Thoracic aorta (tissue), 2 donors: ENCODE measurements around the gene RIT2. TPM values are rescaled to one million over a fixed set of nuclear protein-coding genes. Genes with fewer than 3 reads are reported as not detected.

Experiments
- ATAC-seq: fragments of 150-250 bp; one replicate; pipeline ENCODE4 v1.8.0; 2017; ENCODE audit warnings: low read depth; ENCODE audit not compliant: insufficient number of reproducible peaks, low FRiP score
- DNase-seq: peaks from one replicate; pipeline ENCODE4 v3.0.0-alpha.2; 2020; ENCODE audit warnings: low spot score
- H3K27ac ChIP-seq, 2 donors: fragments of 200-600 bp; sonication (generic); 1 replicate in 1 of 2; 2 replicates in 1 of 2; pipeline ENCODE4 v1.5.1; 2016; ENCODE audit warnings: mild to moderate bottlenecking in 2 of 2, moderate library complexity in 2 of 2
- H3K27me3 ChIP-seq: fragments of 200-600 bp; sonication (generic); replicated peaks from 2 replicates; pipeline ENCODE4 v1.6.0; 2016; ENCODE audit warnings: mild to moderate bottlenecking; ENCODE audit not compliant: insufficient read depth
- H3K36me3 ChIP-seq: fragments of 200-600 bp; sonication (generic); one replicate; pipeline ENCODE4 v1.5.1; 2016
- H3K4me1 ChIP-seq, 2 donors: fragments of 200-600 bp; sonication (generic); 1 replicate in 1 of 2; 2 replicates in 1 of 2; pipeline versions ENCODE4 v1.5.1 to v1.6.0; 2016; ENCODE audit warnings: low read depth in 2 of 2, mild to moderate bottlenecking in 1 of 2; ENCODE audit not compliant: control insufficient read depth in 1 of 2
- H3K4me3 ChIP-seq: fragments of 200-600 bp; sonication (generic); 2 replicates; pipeline ENCODE4 v1.5.1; 2016; ENCODE audit warnings: mild to moderate bottlenecking
- H3K9me3 ChIP-seq: fragments of 200-600 bp; sonication (generic); 2 replicates; pipeline ENCODE4 v1.5.1; 2016
- CTCF ChIP-seq: fragments of 200-600 bp; sonication (generic); IDR thresholded peaks from one replicate; pipeline ENCODE4 v1.5.1; 2019; ENCODE audit warnings: antibody characterized with exemption
- total RNA-seq, 2 donors: library from RNA; depleted of rRNA; stranded (reverse); fragments of >200 nt; gene quantifications; one replicate each; pipeline versions ENCODE4 v1.1.0 to v1.2.3, GENCODE V29; 2016

The RIT2 gene
- total RNA-seq, 2 donors from 2014 or later = not detected

- Histone ChIP-seq H3K4me1 (no peaks in the 10 kb centered on the region), H3K4me3 (no peak overlapping the region), H3K27me3 (no peaks in the 10 kb centered on the region), H3K36me3 (no peaks in the 10 kb centered on the region), H3K9me3 (no peaks in the 10 kb centered on the region), H3K27ac (no peak overlapping the region)
- DNase-seq (no peak), ATAC-seq (no peak)
- no peak for TF ChIP-seq CTCF
These were observed 276.1 kb downstream of the RIT2 start for GRCh38 chr18:42839408-42839807.

GRCh38 chr18:42838546-42839145 is 276.8 kb downstream of the RIT2 start:
- no peak overlapping the region for H3K27ac ChIP-seq
- no peaks in the 10 kb centered on the region for H3K9me3 ChIP-seq
- H3K27me3 ChIP-seq = no peaks in the 10 kb centered on the region
- no peak overlapping the region for H3K4me3 ChIP-seq
- no peaks in the 10 kb centered on the region for H3K4me1 ChIP-seq
- ATAC-seq (no peak), DNase-seq (no peak)
- TF ChIP-seq CTCF = no peak
- no peaks in the 10 kb centered on the region for H3K36me3 ChIP-seq

- Histone ChIP-seq H3K27me3 (no peaks in the 10 kb centered on the region), H3K9me3 (no peaks in the 10 kb centered on the region), H3K4me3 (no peak overlapping the region), H3K36me3 (no peaks in the 10 kb centered on the region), H3K4me1 (no peaks in the 10 kb centered on the region), H3K27ac (no peak overlapping the region)
- no peak for TF ChIP-seq CTCF
- no peak for DNase-seq
- ATAC-seq = no peak
These were observed 284.5 kb downstream of the RIT2 start for GRCh38 chr18:42830936-42831335.

- no peaks in the 10 kb centered on the region for H3K4me1 ChIP-seq
- TF ChIP-seq CTCF = no peak
- H3K27ac ChIP-seq = no peak overlapping the region
- no peaks in the 10 kb centered on the region for H3K27me3 ChIP-seq
- no peaks in the 10 kb centered on the region for H3K36me3 ChIP-seq
- H3K4me3 ChIP-seq = no peak overlapping the region
- no peak for ATAC-seq
- no peak for DNase-seq
- H3K9me3 ChIP-seq = no peaks in the 10 kb centered on the region
These were observed 286.6 kb downstream of the RIT2 start for GRCh38 chr18:42828881-42829280.

DNA sequence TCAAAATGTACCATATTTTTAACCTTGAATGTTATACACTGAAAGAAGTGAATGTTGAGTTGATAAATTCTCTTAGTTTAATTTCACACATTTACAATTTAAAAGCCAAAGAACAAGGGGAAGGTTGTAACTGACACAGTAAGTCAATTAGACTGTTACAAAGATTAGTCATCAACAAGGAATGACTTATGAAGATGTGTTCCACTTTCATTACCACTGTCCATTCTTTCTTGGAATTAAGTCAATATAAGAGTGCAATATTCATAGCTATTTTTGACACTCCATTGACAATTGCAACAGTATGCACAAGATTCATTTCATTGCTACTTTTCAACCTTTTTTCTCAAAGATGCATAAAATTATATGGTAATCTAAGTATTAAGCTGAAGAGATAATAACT is 291.3 kb downstream of the RIT2 start:
- DNase-seq (no peak), ATAC-seq (no peak)
- Histone ChIP-seq H3K27me3 (no peaks in the 10 kb centered on the region), H3K4me1 (no peaks in the 10 kb centered on the region), H3K36me3 (no peaks in the 10 kb centered on the region), H3K4me3 (no peak overlapping the region), H3K9me3 (no peaks in the 10 kb centered on the region), H3K27ac (no peak overlapping the region)
- TF ChIP-seq CTCF = no peak
